ENCODE data around the gene ELOVL5. TPM values are rescaled to one million over a fixed set of nuclear protein-coding genes. Genes with fewer than 3 reads are reported as not detected.

ELOVL5 gene
- total and polyA plus RNA-seq, 4 donors, result 22.1 to 77.8 (median 57.8) TPM

DNA sequence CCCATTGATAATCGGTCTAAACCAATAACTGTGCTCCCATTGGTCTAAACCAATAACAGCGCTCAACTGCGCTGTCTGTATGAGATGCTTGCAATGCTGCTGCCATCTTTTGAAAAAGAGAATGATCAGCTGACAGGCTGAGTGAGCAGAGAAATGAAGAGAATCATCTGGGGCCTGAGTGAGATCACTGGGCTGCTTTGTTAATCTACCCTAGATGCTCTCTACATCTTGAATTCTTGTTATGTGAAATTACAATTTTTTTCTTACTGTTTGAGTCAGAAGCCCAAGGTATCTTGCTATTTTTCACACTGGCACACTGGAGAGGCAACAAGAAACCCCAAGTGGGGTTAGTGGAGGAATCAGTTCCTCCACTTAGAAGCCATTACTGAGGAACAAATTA, 108.6 kb downstream of the ELOVL5 start:
- TF ChIP-seq SP1 (IDR thresholded peaks at IDR 0.05) (no peak), HNF4A (conservative IDR thresholded peaks at IDR 0.05) (no peak), YY1 (IDR thresholded peaks at IDR 0.05) (no peak), ATF3 (IDR thresholded peaks at IDR 0.05) (no peak), EGR1 (IDR thresholded peaks at IDR 0.05; ENCODE audit: low read depth in 2 of 2) (no peak), GABPA (IDR thresholded peaks at IDR 0.05 in 1 of 2, conservative IDR thresholded peaks at IDR 0.05 in 1 of 2) (no peak), NR2F2 (IDR thresholded peaks at IDR 0.05) (no peak), HNF4G (IDR thresholded peaks at IDR 0.05) (no peak), RAD21 (IDR thresholded peaks at IDR 0.05) (no peak), FOXA1 (IDR thresholded peaks at IDR 0.05) (no peak), FOXA2 (IDR thresholded peaks at IDR 0.05) (no peak), RXRA (IDR thresholded peaks at IDR 0.05) (no peak)
- H3K9me3 ChIP-seq (ENCODE audit: control insufficient read depth in 4 of 4, low read length in 3 of 4), result no peaks in the 10 kb centered on the region
- H3K4me3 ChIP-seq (ENCODE audit: low read depth in 1 of 3, low read length in 3 of 3), result no peak overlapping the region
- H3K27ac ChIP-seq (ENCODE audit: low read depth in 1 of 2, low read length in 2 of 2), result no peak overlapping the region
- H3K9ac ChIP-seq (ENCODE audit: low read depth in 1 of 2, low read length in 2 of 2), result no peak overlapping the region
- no peaks in the 10 kb centered on the region for H3K27me3 ChIP-seq (ENCODE audit: control insufficient read depth in 4 of 4, insufficient read depth in 4 of 4, low read length in 3 of 4)
- no peak for DNase-seq (ENCODE audit: low spot score)
- no peaks in the 10 kb centered on the region for H3K36me3 ChIP-seq (ENCODE audit: control insufficient read depth in 4 of 4, insufficient read depth in 3 of 4, low read depth in 1 of 4, low read length in 3 of 4)
- H3K4me1 ChIP-seq (ENCODE audit: control insufficient read depth in 4 of 4, insufficient read depth in 4 of 4, low read length in 3 of 4), result no peaks in the 10 kb centered on the region
- WGBS, result over 99% methylated on average over 3 of the region's 3 CpGs

DNA sequence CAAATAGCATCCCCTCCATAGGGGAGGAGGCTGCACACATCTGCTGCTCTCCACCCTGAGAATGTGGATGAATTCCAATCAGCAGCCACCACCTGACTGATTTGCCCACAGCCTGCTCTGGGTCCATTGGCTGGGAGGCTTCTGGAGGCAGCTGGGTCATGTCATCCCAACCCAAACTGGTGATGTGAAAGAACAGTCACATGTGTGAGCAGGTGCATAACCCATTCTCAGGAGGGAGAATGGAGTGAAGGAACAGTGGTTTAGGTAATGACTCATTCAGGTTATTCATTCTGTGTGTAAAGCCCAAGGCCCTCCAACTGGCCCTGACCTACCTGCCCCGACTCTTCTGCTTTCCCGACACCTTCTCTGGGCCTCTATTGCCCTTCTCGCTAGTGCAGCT, 109.2 kb downstream of the ELOVL5 start:
- Histone ChIP-seq H3K4me3 (ENCODE audit: low read depth in 1 of 3, low read length in 3 of 3) (no peak overlapping the region), H3K9me3 (ENCODE audit: control insufficient read depth in 4 of 4, low read length in 3 of 4) (no peaks in the 10 kb centered on the region), H3K4me1 (ENCODE audit: control insufficient read depth in 4 of 4, insufficient read depth in 4 of 4, low read length in 3 of 4) (no peaks in the 10 kb centered on the region), H3K36me3 (ENCODE audit: control insufficient read depth in 4 of 4, insufficient read depth in 3 of 4, low read depth in 1 of 4, low read length in 3 of 4) (no peaks in the 10 kb centered on the region), H3K27me3 (ENCODE audit: control insufficient read depth in 4 of 4, insufficient read depth in 4 of 4, low read length in 3 of 4) (no peaks in the 10 kb centered on the region), H3K27ac (ENCODE audit: low read depth in 1 of 2, low read length in 2 of 2) (no peak overlapping the region), H3K9ac (ENCODE audit: low read depth in 1 of 2, low read length in 2 of 2) (no peak overlapping the region)
- TF ChIP-seq FOXA2 (IDR thresholded peaks at IDR 0.05), result no peak
- TF ChIP-seq, protein P1, sequence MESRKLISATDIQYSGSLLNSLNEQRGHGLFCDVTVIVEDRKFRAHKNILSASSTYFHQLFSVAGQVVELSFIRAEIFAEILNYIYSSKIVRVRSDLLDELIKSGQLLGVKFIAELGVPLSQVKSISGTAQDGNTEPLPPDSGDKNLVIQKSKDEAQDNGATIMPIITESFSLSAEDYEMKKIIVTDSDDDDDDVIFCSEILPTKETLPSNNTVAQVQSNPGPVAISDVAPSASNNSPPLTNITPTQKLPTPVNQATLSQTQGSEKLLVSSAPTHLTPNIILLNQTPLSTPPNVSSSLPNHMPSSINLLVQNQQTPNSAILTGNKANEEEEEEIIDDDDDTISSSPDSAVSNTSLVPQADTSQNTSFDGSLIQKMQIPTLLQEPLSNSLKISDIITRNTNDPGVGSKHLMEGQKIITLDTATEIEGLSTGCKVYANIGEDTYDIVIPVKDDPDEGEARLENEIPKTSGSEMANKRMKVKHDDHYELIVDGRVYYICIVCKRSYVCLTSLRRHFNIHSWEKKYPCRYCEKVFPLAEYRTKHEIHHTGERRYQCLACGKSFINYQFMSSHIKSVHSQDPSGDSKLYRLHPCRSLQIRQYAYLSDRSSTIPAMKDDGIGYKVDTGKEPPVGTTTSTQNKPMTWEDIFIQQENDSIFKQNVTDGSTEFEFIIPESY (IDR thresholded peaks at IDR 0.05), result no peak
- no peak for TF ChIP-seq SP1 (IDR thresholded peaks at IDR 0.05)
- TF ChIP-seq YY1 (IDR thresholded peaks at IDR 0.05), result no peak
- TF ChIP-seq TAF1 (conservative IDR thresholded peaks at IDR 0.05), result no peak
- no peak for TF ChIP-seq EGR1 (IDR thresholded peaks at IDR 0.05; ENCODE audit: low read depth in 2 of 2)
- TF ChIP-seq RAD21 (IDR thresholded peaks at IDR 0.05), result no peak
- no peak for TF ChIP-seq RXRA (IDR thresholded peaks at IDR 0.05)
- no peak for TF ChIP-seq HNF4A (conservative IDR thresholded peaks at IDR 0.05)
- no peak for TF ChIP-seq GABPA (IDR thresholded peaks at IDR 0.05 in 1 of 2, conservative IDR thresholded peaks at IDR 0.05 in 1 of 2)
- WGBS, result 98% methylated on average over 3 of the region's 3 CpGs
- no peak for DNase-seq (ENCODE audit: low spot score)

GRCh38 chr6:53238311-53238710, 110.4 kb downstream of the ELOVL5 start:
- Histone ChIP-seq H3K4me3 (ENCODE audit: low read depth in 1 of 3, low read length in 3 of 3) (no peak overlapping the region), H3K36me3 (ENCODE audit: control insufficient read depth in 4 of 4, insufficient read depth in 3 of 4, low read depth in 1 of 4, low read length in 3 of 4) (no peaks in the 10 kb centered on the region), H3K9ac (ENCODE audit: low read depth in 1 of 2, low read length in 2 of 2) (no peak overlapping the region), H3K9me3 (ENCODE audit: control insufficient read depth in 4 of 4, low read length in 3 of 4) (no peaks in the 10 kb centered on the region), H3K27me3 (ENCODE audit: control insufficient read depth in 4 of 4, insufficient read depth in 4 of 4, low read length in 3 of 4) (no peaks in the 10 kb centered on the region), H3K4me1 (ENCODE audit: control insufficient read depth in 4 of 4, insufficient read depth in 4 of 4, low read length in 3 of 4) (no peaks in the 10 kb centered on the region), H3K27ac (ENCODE audit: low read depth in 1 of 2, low read length in 2 of 2) (no peak overlapping the region)
- TF ChIP-seq EGR1 (IDR thresholded peaks at IDR 0.05; ENCODE audit: low read depth in 2 of 2), result no peak
- no peak for TF ChIP-seq TAF1 (conservative IDR thresholded peaks at IDR 0.05)
- no peak for TF ChIP-seq YY1 (IDR thresholded peaks at IDR 0.05)
- TF ChIP-seq REST (IDR thresholded peaks at IDR 0.05), result no peak
- TF ChIP-seq SP1 (IDR thresholded peaks at IDR 0.05), result no peak
- no peak for TF ChIP-seq RXRA (IDR thresholded peaks at IDR 0.05)
- TF ChIP-seq ATF3 (IDR thresholded peaks at IDR 0.05), result no peak
- TF ChIP-seq HNF4A (conservative IDR thresholded peaks at IDR 0.05), result no peak
- no peak for DNase-seq (ENCODE audit: low spot score)
- 88% methylated on average over 3 of the region's 3 CpGs for WGBS
